ENCODE results near the gene ZNF274.
"Not testable (repeated sequence)": the region's sequence is repeated elsewhere in the genome, so short reads cannot be mapped to it uniquely, and the experiment has no call there.

Gene ZNF274

GRCh38 chr19:58182989-58183816 lies at the start of gene ZNF274:
ZNF274 (plus strand) TSS chr19:58183061; CDS start chr19:58183966, 905 bp downstream.
- no peaks in the 10 kb centered on the region for H3K27me3 ChIP-seq (ENCODE audit: low read depth, low read length)
- peak within 1 kb of the TSS; percentile 97 for H3K9ac ChIP-seq (ENCODE audit: low read length)
- TF ChIP-seq EZH2phosphoT487 (IDR thresholded peaks at IDR 0.05; ENCODE audit: low read depth) (no peak), CTCF (IDR thresholded peaks at IDR 0.05; ENCODE audit: low read depth, low read length) (no peak)
- H3K79me2 ChIP-seq (ENCODE audit: low read length), result peaks cover 12% of the 10 kb centered on the region
- peak within 1 kb of the TSS; percentile 92 for H3K4me3 ChIP-seq (ENCODE audit: low read length)
- H4K20me1 ChIP-seq (ENCODE audit: insufficient read depth, low read length), result no peaks in the 10 kb centered on the region
- peaks cover 11% of the 10 kb centered on the region for H3K4me1 ChIP-seq (ENCODE audit: low read length)
- peak within 1 kb of the TSS; percentile 97 for H2AFZ ChIP-seq (ENCODE audit: low read depth, low read length)
- peak within 1 kb of the TSS; percentile 93 for H3K4me2 ChIP-seq (ENCODE audit: low read length)
- peak within 1 kb of the TSS; percentile 91 for H3K27ac ChIP-seq (ENCODE audit: low read length)
- H3K36me3 ChIP-seq (replicated peaks; ENCODE audit: low read depth, low read length), result peaks cover 73% of the 10 kb centered on the region
- H3K9me3 ChIP-seq (ENCODE audit: insufficient read depth, low read length), result peaks cover 44% of the 10 kb centered on the region

- Histone ChIP-seq H3K79me2 (ENCODE audit: low read length) (no peaks in the 10 kb centered on the region), H3K36me3 (replicated peaks; ENCODE audit: low read depth, low read length) (peaks cover 79% of the 10 kb centered on the region), H3K4me3 (ENCODE audit: low read length) (no peak overlapping the region), H3K27me3 (ENCODE audit: low read depth, low read length) (no peaks in the 10 kb centered on the region), H3K4me1 (ENCODE audit: low read length) (no peaks in the 10 kb centered on the region), H4K20me1 (ENCODE audit: insufficient read depth, low read length) (no peaks in the 10 kb centered on the region), H3K27ac (ENCODE audit: low read length) (no peak overlapping the region), H3K9me3 (ENCODE audit: insufficient read depth, low read length) (peaks cover 57% of the 10 kb centered on the region), H3K9ac (ENCODE audit: low read length) (no peak overlapping the region), H3K4me2 (ENCODE audit: low read length) (no peak overlapping the region), H2AFZ (ENCODE audit: low read depth, low read length) (no peak overlapping the region)
- TF ChIP-seq CTCF (IDR thresholded peaks at IDR 0.05; ENCODE audit: low read depth, low read length) (no peak), EZH2phosphoT487 (IDR thresholded peaks at IDR 0.05; ENCODE audit: low read depth) (no peak)
These were observed 48.6 kb upstream of the ZNF274 start for GRCh38 chr19:58134244-58134643.

- H3K36me3 ChIP-seq (replicated peaks; ENCODE audit: low read depth, low read length), result peaks cover 43% of the 10 kb centered on the region
- no peak overlapping the region for H2AFZ ChIP-seq (ENCODE audit: low read depth, low read length)
- H3K4me1 ChIP-seq (ENCODE audit: low read length), result peaks cover 7% of the 10 kb centered on the region
- H3K4me2 ChIP-seq (ENCODE audit: low read length), result no peak overlapping the region
- H4K20me1 ChIP-seq (ENCODE audit: insufficient read depth, low read length), result no peaks in the 10 kb centered on the region
- no peak overlapping the region for H3K4me3 ChIP-seq (ENCODE audit: low read length)
- peaks cover 40% of the 10 kb centered on the region for H3K9me3 ChIP-seq (ENCODE audit: insufficient read depth, low read length)
- no peak overlapping the region for H3K9ac ChIP-seq (ENCODE audit: low read length)
- H3K79me2 ChIP-seq (ENCODE audit: low read length), result peaks cover 18% of the 10 kb centered on the region
- no peaks in the 10 kb centered on the region for H3K27me3 ChIP-seq (ENCODE audit: low read depth, low read length)
- TF ChIP-seq CTCF (IDR thresholded peaks at IDR 0.05; ENCODE audit: low read depth, low read length), result no peak
- TF ChIP-seq EZH2phosphoT487 (IDR thresholded peaks at IDR 0.05; ENCODE audit: low read depth), result no peak
- H3K27ac ChIP-seq (ENCODE audit: low read length), result no peak overlapping the region
These were observed 37.0 kb upstream of the ZNF274 start for GRCh38 chr19:58145849-58146248.

- peaks cover 18% of the 10 kb centered on the region for H3K79me2 ChIP-seq (ENCODE audit: low read length)
These were observed 35.4 kb upstream of the ZNF274 start for GRCh38 chr19:58147475-58147874.

More at GRCh38 chr19:58147475-58147874, 35.4 kb upstream of the ZNF274 start:
- H3K4me2 ChIP-seq (ENCODE audit: low read length); H4K20me1 ChIP-seq (ENCODE audit: insufficient read depth, low read length); H3K27ac ChIP-seq (ENCODE audit: low read length); H3K9ac ChIP-seq (ENCODE audit: low read length); H3K4me3 ChIP-seq (ENCODE audit: low read length); H3K27me3 ChIP-seq (ENCODE audit: low read depth, low read length); H2AFZ ChIP-seq (ENCODE audit: low read depth, low read length): not testable (repeated sequence)
- peaks cover 37% of the 10 kb centered on the region for H3K9me3 ChIP-seq (ENCODE audit: insufficient read depth, low read length)
- peaks cover 32% of the 10 kb centered on the region for H3K36me3 ChIP-seq (replicated peaks; ENCODE audit: low read depth, low read length)
- peaks cover 10% of the 10 kb centered on the region for H3K4me1 ChIP-seq (ENCODE audit: low read length)

Data from OCI-LY3 (cell line).